ENCODE data around the gene SLCO3A1.

The SLCO3A1 gene

DNA sequence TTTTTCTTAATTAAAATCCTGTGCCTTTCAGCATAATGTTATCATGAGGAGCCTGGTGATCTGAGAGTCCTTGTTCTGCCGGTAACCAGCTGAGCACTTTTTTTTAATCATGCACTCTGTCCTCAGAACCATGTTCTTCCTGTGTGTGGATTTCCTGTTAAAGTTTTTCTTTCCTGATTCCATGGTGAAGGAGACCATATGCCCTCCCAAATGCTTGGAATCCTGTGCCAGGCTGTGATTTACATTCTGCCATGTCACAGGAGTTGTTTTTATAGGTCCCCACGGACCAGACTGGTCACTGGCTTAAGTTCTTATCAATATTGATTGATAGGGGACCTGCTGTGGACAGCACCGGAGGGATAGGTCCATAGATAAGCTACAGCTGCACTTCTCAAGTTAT is 257.8 kb downstream of the SLCO3A1 start:
- DNase-seq = no peak

DNA sequence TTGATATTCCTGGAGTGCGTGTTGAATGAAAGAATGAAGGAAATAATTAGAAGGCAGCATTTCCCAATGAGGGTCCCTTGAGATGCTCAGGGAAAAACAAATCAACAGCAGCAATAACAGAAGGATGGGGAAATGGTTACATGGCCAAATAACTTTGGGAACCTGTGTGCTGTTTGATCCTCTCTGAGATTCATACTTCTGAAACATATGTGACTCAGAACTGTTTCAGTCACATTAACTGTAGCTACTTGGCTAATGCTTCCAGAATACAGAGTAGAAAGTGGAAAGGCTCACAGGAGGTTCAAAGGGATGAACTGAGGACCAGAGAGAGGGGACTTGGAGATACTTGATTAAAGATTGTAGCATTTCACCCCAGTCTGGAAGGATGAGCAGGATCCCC is 258.2 kb downstream of the SLCO3A1 start:
- DNase-seq = no peak

DNA sequence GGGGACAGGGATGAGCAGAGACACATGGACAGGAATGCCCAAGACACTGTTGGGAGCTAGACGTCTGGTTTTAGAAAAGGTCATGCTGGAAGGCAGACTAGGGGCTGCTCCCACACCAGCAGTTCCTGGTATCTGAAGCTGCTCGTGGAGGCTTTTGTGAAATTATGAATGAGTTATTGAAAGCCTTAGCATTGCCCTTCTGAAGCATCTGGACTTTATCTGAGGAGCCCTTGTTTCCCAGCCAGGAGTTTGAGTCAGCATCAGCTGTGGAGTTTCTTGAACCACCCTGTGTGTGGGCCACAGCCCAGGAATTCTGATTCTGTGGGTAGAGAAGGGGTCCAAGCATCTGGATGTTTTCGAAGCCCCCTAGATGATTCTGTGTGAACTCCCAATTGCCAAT is 258.7 kb downstream of the SLCO3A1 start:
- peak; percentile 63 for DNase-seq

DNA sequence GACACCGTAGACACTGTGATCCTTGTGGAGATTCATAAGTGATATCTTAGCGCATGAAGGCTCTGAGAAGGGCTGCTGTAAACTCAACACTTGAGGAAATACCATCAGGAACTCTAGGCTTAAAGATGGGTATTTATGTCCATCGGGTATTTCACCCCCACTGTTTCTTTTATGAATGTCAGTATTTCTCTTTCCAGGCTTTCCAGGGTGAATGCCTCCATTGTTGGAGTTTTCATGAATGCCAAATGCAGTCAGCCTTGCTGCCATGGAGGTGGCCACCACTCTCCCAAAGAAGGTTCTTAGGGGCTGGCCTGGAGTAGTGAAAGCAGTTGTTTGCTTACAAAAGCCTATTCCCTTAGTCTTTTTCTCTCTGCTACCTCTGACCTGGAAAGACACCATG is 259.2 kb downstream of the SLCO3A1 start:
- DNase-seq = peak; percentile 28

DNA sequence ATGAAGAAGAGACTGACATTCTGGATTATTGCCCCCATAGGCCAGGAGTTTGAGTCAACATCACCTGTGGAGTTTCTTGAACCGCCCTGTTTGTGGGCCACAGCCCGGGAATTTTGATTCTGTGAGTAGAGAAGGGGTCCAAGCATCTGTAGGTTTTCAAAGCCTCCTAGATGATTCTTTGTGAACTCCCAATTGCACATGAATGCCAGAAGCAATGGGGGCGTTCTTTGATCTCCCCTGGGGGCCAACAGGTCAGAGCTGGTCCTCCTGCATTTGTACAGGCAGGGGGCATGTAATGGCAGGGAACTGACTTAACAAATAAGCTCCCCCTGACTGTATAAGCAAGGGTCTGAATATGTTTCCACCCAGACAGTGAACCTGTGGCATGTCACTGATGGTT is 260.3 kb downstream of the SLCO3A1 start:
- no peak for DNase-seq

DNA sequence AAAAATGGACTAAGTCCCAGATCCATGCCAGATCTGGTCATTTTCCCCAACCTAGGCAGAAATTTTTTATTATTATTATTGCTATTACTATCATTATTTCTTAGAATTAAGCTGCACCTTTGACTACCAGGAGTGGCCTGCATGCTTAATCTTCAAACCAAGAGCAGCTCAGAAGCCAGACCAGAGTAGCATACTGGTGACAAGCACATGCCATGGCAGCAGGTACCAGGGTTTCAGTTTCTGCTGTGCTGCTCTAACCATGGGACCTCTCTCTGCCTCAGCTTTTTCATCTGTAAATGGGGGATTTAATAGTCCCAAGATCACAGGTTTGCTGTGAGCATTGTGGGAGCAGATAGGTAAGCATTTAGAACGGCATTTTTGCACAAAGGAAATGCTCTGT is 262.3 kb downstream of the SLCO3A1 start:
- no peak for DNase-seq

DNA sequence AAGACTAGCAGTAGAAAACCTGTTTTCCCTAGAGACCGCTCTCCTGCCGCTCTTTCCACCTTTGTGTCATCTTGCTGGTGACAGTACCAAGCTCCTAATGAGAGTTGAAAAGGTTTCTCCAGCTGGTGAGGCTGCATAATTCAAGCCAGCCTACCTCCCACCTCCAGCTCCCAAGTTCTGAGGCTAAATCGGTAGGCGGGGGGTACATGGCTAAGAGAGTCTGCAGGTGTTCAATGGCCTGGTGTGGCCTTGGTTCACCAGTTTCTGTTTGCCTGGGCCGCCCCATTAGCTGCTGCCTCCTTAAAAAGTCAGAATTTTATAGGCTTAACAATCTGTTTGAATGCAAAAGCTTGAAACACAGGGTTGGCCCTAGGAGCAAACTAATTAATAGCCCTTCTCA is 262.8 kb downstream of the SLCO3A1 start:
- DNase-seq = no peak

DNA sequence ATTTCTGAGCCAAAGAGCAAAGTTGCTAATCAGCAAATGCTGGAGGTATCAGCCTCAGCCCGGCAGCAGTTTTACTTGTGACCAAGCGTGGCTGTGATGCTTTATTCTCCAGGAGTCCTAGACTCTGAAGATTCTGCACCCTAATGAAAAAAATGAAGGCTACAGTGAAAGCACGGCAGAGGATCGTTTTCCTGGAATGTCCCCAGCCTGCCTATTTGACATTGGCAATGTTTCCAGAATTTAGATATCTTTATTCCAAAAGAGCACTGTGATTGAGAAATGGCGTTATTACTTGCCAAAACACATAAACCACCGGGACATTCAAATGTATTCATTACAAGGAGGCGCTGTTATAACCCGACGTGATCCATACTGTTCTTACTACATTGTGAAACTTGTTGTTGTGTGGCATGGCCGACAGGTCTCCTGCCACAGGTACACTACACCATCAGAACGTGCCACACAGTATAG is 263.8 kb downstream of the SLCO3A1 start:
- no peak for DNase-seq

DNA sequence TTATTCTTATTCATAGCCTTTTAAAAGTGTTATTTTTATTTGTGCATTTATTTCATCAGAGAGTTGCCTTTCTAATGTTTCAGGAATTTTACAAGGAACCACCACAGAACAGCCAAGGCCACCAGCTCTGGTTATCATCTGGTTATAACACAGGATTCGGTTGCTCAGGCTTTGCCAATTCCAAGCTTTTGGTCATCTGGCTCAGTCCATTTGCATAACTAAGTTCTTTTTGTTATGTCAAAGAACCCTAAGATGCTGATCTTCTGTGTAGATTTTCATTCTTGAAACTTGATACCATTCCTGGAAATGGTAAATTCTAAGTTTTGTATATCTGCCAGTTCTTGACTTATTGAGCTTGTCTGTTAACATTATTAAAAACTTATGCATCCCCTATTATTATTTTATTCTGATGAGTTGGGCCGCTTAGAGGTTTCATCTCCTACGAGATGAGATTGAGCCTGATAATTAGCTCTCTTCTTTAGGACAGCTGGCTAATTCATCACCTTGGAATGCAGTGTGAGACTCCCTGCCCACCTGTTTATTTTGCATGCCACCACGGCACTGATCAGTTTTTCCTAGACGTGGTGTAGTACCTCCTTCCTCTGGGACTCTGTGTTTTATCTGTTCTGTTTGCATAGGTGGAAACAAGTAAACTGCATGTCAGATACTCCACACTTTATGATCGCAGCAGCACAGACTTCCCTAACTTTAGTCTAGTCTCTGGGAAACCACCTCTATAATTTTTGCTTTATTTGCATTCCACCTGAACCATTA is 264.8 kb downstream of the SLCO3A1 start:
- DNase-seq = no peak

DNA sequence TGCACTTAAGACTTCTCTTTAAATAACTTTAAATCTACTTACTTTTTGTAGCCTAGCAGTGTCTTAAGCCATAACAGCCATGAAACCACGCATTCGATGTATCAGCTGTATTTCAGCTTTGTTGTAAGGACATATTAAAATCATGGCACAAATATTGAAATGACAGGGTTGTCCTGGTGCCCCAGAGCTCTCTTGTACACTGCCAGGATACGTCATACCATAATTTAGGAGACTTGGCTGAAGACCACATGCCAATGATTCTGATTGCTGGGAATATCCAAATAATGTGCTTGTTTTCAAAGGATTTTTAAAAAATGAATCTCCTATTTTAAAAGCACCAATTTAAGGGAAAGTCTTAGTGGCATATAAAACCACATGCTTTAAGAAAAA is 265.4 kb downstream of the SLCO3A1 start:
- no peak for DNase-seq

DNA sequence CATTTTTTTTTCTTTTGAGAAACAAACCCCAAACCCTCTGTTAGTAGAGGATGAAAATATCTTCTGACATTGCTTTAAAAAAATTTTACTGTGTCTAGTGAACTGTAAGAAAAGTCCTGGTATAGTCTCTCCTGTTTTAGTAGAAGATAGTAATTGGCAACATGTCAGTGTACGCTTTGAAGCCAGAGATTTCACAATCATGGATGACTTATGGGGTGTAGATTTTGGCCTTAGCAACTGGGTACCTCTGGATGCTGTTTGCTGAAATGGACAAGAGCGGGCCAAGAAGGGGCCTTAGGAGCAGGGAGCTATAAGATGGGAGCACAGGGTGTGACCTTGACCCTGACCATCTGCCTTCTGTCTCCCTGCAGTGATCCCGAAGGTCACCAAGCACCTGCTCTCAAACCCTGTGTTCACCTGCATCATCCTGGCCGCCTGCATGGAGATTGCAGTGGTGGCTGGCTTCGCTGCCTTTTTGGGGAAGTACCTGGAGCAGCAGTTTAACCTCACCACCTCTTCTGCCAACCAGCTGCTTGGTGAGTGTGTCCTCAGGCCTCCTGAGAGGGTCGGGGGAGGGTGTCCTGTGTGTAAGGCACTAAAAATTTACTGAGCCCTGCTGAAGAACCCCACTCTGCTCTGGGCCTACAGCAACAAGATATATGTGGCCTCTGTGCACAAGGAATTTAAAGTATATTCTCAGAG is 266.7 kb downstream of the SLCO3A1 start:
- no peak for DNase-seq

DNA sequence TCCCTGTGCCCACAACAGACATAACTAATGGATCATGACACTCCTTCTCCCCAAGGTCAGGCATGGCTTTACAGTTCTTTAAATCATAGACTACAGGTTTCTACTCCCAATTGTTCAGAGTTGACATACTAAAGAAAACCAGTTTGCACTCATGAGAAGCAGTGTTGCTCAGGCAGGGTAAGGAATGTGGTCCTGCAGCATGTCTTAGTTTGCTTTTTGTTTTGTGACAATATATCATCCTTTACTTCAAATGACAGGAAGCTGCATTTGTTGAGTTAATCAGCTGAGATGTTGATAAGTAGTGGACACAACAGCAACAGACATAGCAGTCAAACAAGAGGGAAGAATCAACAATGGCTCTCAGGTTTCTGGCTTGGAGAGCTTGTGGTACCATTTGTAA is 267.5 kb downstream of the SLCO3A1 start:
- no peak for DNase-seq

DNA sequence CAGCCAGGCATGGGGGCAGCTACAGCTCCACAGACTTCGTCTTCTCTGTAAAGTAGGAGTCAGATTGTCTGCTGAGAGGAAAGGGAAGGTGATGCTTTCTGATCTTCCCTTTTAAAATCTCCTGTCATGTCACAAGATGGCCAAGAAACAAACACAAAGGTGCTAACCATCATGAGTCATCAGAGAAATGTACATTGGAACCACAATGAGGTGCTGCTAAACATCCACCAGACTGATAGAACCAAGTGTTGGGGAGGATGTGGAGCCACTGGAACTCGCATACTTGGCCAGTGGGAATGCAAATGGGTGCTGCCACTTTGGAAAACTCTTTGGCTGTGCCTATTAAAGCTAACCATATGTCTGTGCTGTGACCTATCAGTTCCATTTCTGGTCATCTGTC is 268.8 kb downstream of the SLCO3A1 start:
- DNase-seq = no peak

DNA sequence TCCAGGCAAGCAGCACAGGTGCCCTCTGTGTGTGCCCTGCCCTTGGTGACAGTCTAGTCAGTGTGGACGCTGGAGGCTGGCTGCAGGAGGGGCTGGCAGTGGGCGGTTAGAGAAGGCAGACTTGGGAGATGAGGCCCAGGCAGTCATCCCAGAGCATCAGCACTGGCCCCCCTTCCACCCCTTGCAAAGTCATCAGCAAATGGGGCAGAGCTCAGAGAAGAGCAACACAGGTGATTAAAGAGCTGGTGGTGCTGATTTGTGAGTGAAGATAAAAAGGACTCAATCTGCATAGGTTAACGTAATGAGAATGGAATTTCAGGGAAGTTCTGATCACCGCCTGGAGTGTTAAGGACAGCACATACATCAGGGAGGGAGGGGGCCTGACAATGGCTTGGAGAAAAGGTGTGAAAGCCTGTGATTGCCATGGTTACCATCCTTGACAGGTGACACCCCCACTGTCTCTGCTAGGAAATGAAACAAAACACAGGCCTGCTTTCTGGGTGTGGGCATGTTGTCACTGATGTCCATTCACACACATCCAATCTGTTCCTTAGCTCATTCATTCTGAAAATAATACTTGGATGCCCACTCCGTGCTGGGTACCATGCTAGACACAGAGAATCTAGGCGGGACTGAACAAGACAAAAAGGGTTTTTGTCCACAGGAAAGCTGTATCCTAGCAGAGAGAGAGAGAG is 270.6 kb downstream of the SLCO3A1 start:
- peak; percentile 82 for DNase-seq

DNA sequence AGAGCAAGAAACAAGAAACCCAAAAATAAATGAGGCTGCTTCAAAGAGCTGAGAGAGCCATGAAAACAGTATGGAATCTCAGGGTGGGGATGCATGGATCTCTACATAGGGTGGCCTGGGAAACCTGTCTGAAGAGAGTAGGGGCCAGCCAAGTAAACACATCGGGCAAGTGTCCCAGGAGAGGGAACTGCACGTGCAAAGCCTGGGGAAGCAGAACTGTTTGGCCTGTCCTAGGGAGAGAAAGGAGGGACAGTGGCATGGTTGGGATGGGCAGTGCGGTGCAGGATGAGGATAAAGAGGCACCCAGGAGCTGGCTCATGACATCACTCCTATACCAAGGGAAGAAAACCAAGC is 271.1 kb downstream of the SLCO3A1 start:
- DNase-seq = no peak

DNA sequence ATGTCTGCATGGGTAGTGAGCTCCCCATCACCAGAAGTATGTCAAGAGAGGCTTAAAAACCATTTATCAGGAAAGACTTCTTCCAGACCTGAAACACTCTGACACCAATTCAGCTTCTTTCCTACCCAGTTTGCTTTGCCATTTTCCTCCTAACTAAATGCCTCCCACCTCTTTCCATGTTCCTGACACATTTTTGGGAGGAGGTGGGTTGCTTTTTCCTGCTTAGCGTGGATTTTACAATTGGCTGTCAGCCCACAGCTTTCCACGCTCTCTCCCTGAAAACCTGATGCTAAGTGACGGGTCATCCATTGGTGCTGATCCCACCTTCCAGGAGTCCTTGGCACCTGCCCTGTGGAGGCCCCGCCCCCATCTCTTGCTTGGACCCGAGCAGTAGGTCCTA is 275.3 kb downstream of the SLCO3A1 start:
- no peak for DNase-seq

DNA sequence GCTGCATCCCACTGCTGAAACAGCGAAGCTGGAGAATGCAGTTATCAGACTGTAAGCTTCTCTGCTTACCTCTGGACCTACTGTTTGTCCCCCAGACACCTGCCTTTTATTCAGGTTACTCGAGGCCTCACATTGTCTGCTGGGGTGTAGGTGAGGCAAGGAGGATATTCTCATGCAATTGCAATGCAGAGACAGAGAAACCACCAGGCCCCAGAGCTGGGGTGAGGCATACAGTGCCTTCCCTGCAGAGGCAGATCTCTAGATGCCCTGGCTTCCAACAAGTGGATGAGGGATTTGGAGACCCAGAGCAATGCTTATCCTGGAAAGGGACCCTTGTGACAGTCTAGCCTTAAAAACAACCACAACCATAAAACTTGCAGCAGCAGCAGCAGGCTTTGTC is 276.7 kb downstream of the SLCO3A1 start:
- no peak for DNase-seq

DNA sequence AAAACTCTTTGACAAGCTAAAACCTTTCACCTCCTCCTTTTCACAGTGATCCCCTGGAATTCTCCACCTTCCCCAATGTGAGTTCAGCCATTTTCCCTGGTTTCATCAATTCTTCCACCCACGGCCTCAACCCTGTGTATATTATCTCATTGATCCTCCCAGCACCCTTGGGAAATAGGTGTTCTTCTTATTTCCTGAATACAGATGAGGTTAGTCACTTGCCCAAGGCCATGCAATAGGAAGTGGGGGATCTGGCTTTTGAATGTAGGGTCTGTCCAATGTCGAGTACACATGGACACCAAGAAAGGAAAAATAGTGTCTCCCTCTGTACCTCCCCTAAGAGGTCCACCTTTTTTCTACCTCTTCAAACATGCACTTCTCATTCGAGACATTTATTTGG is 277.4 kb downstream of the SLCO3A1 start:
- no peak for DNase-seq

DNA sequence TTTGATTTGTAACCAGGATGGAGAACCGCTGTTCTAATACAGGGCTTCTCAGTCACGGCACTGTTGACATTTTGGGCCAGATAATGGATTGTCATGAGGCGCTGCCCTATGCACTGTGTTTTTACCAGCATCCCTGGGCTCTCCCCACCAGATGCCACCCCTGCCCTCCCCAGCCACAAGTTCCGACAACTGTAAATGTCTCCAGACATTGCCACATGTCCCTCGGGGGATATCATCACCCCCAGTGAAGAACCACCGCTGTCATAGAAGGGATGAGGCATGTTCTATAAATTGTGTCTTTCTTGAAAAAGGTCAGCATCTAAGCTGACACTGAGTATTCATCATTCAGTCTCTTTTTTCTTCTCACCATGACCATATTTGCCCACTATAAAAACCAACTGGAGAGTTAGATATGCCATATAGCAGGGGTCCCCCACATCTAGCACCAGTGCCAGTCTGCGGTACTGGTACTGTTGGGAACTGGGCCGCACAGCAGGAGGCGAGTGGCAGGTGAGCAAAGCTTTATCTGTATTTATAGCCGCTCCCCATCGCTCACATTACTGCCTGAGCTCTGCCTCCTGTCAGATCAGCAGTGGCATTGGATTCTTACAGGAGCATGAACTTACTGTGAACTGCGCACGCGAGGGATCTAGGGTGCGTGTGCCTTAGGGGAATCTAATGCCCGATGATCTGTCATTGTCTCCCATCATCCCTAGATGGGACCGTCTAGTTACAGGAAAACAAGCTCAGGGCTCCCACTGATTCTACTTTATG is 279.7 kb downstream of the SLCO3A1 start:
- no peak for DNase-seq

DNA sequence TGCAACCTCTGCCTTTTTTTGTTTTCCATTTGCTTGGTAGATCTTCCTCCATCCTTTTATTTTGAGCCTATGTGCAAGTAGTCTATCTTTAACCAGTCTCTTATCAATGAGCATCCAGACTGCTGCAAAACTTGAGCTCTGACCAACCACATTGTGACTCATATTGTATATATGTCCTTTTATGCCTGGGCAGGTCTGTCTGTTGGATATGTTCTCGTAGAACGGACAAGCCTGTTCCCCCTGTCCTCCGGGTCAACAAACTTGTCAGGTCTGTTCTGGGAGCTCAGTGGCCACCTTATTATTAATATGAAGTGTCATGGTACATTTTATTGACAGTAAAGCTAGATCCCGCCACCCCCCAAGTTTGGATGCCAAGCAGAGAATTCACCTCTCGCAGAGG is 287.3 kb downstream of the SLCO3A1 start:
- DNase-seq = no peak

DNA sequence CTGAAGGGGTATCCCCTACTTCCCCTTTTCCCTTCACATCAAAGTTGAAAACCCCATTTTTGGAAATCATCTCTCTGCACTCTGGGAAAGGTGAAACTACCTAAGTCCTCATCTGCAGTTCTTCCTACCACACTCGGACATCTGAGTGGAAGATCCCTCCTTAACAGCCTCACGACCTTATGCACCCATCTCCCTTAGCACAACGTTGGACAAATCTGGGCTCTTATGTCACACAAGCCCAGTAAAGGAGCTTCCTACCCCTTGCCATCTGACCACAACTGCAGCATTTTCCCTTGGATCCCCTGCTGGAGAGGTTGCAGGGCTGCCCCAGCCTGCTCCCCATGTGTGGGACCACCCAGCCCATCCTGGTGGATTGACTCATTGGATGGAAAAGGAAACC is 288.1 kb downstream of the SLCO3A1 start:
- no peak for DNase-seq

DNA sequence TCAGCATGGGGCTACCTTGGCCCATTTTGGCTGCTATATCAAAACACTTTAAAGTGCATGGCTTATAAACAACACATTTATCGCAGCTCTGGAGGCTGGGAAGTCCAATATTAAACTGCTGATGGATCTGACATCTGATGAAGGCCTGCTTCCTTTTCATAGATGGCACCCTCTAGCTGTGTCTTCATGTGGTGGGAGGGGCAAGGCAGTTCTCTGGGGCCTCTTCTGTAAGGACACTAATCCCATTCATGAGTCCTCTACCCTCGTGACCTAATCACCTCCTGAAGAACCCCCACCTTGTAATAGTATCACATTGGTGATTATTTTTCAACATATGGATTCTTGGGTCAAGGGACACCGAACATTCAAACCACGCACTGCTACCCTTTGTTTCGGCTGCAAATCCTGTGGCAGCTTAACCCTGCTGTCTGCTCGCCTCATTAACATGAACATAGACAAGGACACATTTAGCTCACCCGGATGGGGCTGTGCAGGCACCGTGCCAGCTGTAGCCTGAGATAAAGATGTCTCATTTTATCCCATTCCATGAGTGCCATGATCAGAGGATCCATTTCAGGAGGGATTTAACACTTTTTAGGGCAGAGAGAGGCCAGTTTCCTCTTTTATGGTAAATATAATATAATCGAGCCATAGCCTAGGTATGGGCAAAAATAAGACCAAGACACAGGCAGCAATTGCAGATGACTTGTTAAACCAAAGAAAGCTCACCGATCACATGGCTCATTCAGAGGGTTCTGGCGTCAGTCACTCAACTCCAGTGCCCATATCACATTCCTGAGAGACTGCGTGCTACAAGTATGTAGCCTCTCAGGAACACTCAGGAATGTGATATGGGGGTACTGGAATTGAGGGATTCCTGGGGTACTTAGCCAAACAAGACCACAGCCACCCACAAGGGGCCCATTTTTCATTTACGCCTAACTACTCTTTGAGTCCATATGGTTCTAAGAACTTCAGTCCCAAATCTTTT is 289.0 kb downstream of the SLCO3A1 start:
- DNase-seq = no peak

Data from midbrain (tissue), 1 donor.